HepG2 (cell line): ENCODE measurements around the gene PDE4D. TPM values are rescaled to one million over a fixed set of nuclear protein-coding genes. Genes with fewer than 3 reads are reported as not detected.

ENCODE experiments used
- ATAC-seq: fragments of 200-7000 bp; cut with Tn5 transposase; 3 replicates; pipeline ENCODE4 v1.9.1; 2020; ENCODE audit warnings: mild to moderate bottlenecking, moderate library complexity
- BruUV-seq: library from RNA; stranded (reverse); fragments of 400-500 nt; replicated peaks from 2 replicates; lab custom pipeline; 2021; lab: Mats Ljungman, UMichigan
- CTCF ChIA-PET: fragments of 300-600 bp; formaldehyde crosslinking; extraction: SDS; loops from one replicate; lab custom pipeline; 2021; ENCODE audit warnings: low total read pairs, inconsistent platforms, low intra/inter-chr PET ratio; lab: Yijun Ruan, JAX
- POLR2A ChIA-PET: fragments of 350-600 bp; sonication (Branson Sonifier 250); formaldehyde crosslinking; loops from one replicate; lab custom pipeline; 2020; ENCODE audit warnings: antibody characterized with exemption, inconsistent platforms; lab: Yijun Ruan, JAX
- DNase-seq: peaks from one replicate; pipeline ENCODE4 v3.0.0-alpha.2; 2015; ENCODE audit warnings: low spot score
- FAIRE-seq: peaks from 3 replicates; lab custom pipeline; 2011; peaks lifted over from hg19 to GRCh38; lab: Jason Lieb, UNC
- H2AFZ ChIP-seq: one replicate; pipeline ENCODE4 v1.6.1; 2011; ENCODE audit warnings: low read length, inconsistent platforms
- H3K27ac ChIP-seq: fragments of 300-600 bp; 3 replicates; pipeline ENCODE4 v1.8.0; 2011; ENCODE audit warnings: mixed run types, mild to moderate bottlenecking, mixed read lengths, low read length, inconsistent platforms; ENCODE audit not compliant: insufficient read depth; ENCODE audit errors: extremely low read length
- H3K27me3 ChIP-seq, 2 experiments: fragments of 200-600 bp in 1 of 2; 2 replicates in 1 of 2; 3 replicates in 1 of 2; pipeline versions ENCODE4 v1.6.0 to v1.8.0; 2011; ENCODE audit warnings: low read length in 2 of 2, mild to moderate bottlenecking in 2 of 2, moderate library complexity in 2 of 2, inconsistent platforms in 1 of 2; ENCODE audit not compliant: insufficient read depth in 2 of 2, control insufficient read depth in 1 of 2
- H3K36me3 ChIP-seq, 2 experiments: fragments of 200-600 bp in 1 of 2; replicated peaks in 1 of 2; 2 replicates in 1 of 2; 3 replicates in 1 of 2; pipeline versions ENCODE4 v1.5.1 to v1.8.0; 2011; ENCODE audit warnings: low read length in 2 of 2, inconsistent platforms in 1 of 2; ENCODE audit not compliant: insufficient read depth in 2 of 2, control insufficient read depth in 1 of 2
- H3K4me1 ChIP-seq: 2 replicates; pipeline ENCODE4 v1.5.1; 2012; ENCODE audit warnings: low read length, inconsistent platforms; ENCODE audit not compliant: insufficient read depth
- H3K4me2 ChIP-seq: 2 replicates; pipeline ENCODE4 v1.6.0; 2011; ENCODE audit warnings: low read depth, low read length, inconsistent platforms
- H3K4me3 ChIP-seq, 3 experiments: fragments of 200-600 bp in 1 of 3; sonication (generic), shearing (Covaris generic) in 1 of 3; replicated peaks in 1 of 3; 2 replicates each; pipeline ENCODE4 v1.5.1; 2011 to 2016; ENCODE audit warnings: low read length in 3 of 3, inconsistent platforms in 2 of 3, low read depth in 2 of 3, mild to moderate bottlenecking in 2 of 3, control low read depth in 1 of 3, mixed read lengths in 1 of 3; ENCODE audit not compliant: insufficient read depth in 1 of 3
- H3K79me2 ChIP-seq: one replicate; pipeline ENCODE4 v1.6.1; 2011; ENCODE audit warnings: low read length, inconsistent platforms; ENCODE audit not compliant: insufficient read depth
- H3K9ac ChIP-seq: 2 replicates; pipeline ENCODE4 v1.6.0; 2011; ENCODE audit warnings: mild to moderate bottlenecking, low read depth, low read length, inconsistent platforms; ENCODE audit not compliant: insufficient read depth
- H3K9me3 ChIP-seq: 2 replicates; pipeline ENCODE4 v1.5.1; 2012; ENCODE audit warnings: mild to moderate bottlenecking, low read length
- H4K20me1 ChIP-seq: 2 replicates; pipeline ENCODE4 v1.6.0; 2011; ENCODE audit warnings: inconsistent platforms, mild to moderate bottlenecking, low read length, moderate library complexity; ENCODE audit not compliant: insufficient read depth
- HOXA5 ChIP-seq: sonication (generic); formaldehyde crosslinking; IDR thresholded peaks from 2 replicates; pipeline ENCODE4 v1.4.0; 2020; ENCODE audit warnings: missing genetic modification reagents
- MAZ ChIP-seq, 2 experiments: sonication (generic) in 1 of 2; formaldehyde crosslinking in 1 of 2; IDR thresholded peaks; 2 replicates each; pipeline versions ENCODE4 v1.5.0 to v1.6.1; 2012 to 2020; ENCODE audit warnings: low read depth in 2 of 2, mild to moderate bottlenecking in 2 of 2, borderline replicate concordance in 1 of 2, improper control_type of control experiment in 1 of 2, low read length in 1 of 2, missing genetic modification reagents in 1 of 2, moderate library complexity in 1 of 2
- NCOA1 ChIP-seq: sonication (generic); formaldehyde crosslinking; IDR thresholded peaks from 2 replicates; pipeline ENCODE4 v1.9.0; 2021; ENCODE audit warnings: missing genetic modification reagents
- RBM39 ChIP-seq: fragments of 200-400 bp; formaldehyde crosslinking; IDR thresholded peaks from one replicate; pipeline ENCODE4 v1.6.1; 2018; ENCODE audit warnings: antibody characterized with exemption, mild to moderate bottlenecking, low read depth, low read length; ENCODE audit not compliant: poor library complexity, severe bottlenecking
- ZNF777 ChIP-seq: sonication (generic); formaldehyde crosslinking; IDR thresholded peaks from 2 replicates; pipeline ENCODE4 v1.4.0; 2020; ENCODE audit warnings: missing genetic modification reagents
- WGBS: methylation state at CpG from one replicate; pipeline ENCODE4 v1.1.6; 2017; ENCODE audit warnings: low lambda C conversion rate; 5-methylcytosine and 5-hydroxymethylcytosine counted together
- in situ Hi-C: cut with HindIII; loops from 2 replicates; pipeline ENCODE4 v1.10.0; 2017; ENCODE audit warnings: low pct_unique_long_range_greater_than_20kb; ENCODE audit not compliant: extremely low pct_ligation_motif_present
- intact Hi-C: fragments of 100-400 bp; cut with micrococcal nuclease; formaldehyde crosslinking; loops from one replicate; pipeline ENCODE4 v1.10.0; 2022; ENCODE audit not compliant: unreplicated experiment
- polyA plus RNA-seq, 8 experiments: library from polyadenylated mRNA; depleted of rRNA in 3 of 8; stranded (reverse) in 7 of 8; unstranded in 1 of 8; fragments of >200 nt; fragmentation: Illumina TruSeq in 4 of 8; extraction: Trizol in 4 of 8; gene quantifications; 2 replicates each; pipeline versions ENCODE4 v1.2.1 to v1.2.3, GENCODE V29; 2011 to 2016; ENCODE audit warnings: low read depth in 4 of 8, missing spikeins in 1 of 8, mixed read lengths in 1 of 8; ENCODE audit not compliant: insufficient read depth in 1 of 8
- total RNA-seq, 5 experiments: library from RNA; depleted of rRNA; stranded (reverse); fragments of >200 nt; fragmentation: Illumina TruSeq; extraction: Trizol; gene quantifications; 2 replicates each; pipeline ENCODE4 v1.2.3, GENCODE V29; 2016; ENCODE audit warnings: low read depth in 1 of 5
- TF ChIP-seq, protein P1 (sequence below): sonication (generic); formaldehyde crosslinking; IDR thresholded peaks from 2 replicates; pipeline ENCODE4 v1.5.0; 2020; ENCODE audit warnings: mild to moderate bottlenecking, missing genetic modification reagents, borderline replicate concordance

PDE4D gene
- total and polyA plus RNA-seq, 2 of the 13 experiments (the other 11 are each of a cell fraction or from before 2014, with no cell fraction given): 7.0 to 12.2 TPM

DNA sequence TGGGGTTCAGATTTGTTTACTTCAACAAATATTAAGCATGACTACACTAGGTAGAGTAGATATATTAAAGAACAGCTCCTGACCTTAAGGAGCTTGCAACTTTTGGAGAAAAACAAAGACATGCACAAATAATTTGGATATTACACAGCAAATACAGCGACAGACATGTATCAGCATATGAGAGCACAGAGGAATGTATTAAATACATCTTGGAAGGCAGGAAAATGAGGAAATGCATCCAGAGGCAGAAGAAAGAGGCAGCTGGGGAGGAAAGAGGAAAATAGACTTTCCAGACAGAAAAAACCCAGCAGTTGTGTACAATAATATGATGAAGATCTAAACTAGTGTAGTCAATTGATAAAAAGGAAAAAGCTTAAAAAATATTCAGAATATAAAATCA, 392.2 kb downstream of the PDE4D start:
- no peaks in the 10 kb centered on the region for H3K79me2 ChIP-seq
- CTCF ChIA-PET: no interaction called here
- POLR2A ChIA-PET: no interaction called here
- TF ChIP-seq HOXA5 (no peak), ZNF777 (CRISPR knock-in tag) (no peak), MAZ (IDR thresholded peaks at IDR 0.05; ENCODE audit: borderline replicate concordance, low read depth, low read length) (no peak), MAZ (CRISPR knock-in tag; IDR thresholded peaks at IDR 0.05; ENCODE audit: low read depth) (no peak), RBM39 (no peak), NCOA1 (CRISPR knock-in tag) (no peak)
- TF ChIP-seq, protein P1, sequence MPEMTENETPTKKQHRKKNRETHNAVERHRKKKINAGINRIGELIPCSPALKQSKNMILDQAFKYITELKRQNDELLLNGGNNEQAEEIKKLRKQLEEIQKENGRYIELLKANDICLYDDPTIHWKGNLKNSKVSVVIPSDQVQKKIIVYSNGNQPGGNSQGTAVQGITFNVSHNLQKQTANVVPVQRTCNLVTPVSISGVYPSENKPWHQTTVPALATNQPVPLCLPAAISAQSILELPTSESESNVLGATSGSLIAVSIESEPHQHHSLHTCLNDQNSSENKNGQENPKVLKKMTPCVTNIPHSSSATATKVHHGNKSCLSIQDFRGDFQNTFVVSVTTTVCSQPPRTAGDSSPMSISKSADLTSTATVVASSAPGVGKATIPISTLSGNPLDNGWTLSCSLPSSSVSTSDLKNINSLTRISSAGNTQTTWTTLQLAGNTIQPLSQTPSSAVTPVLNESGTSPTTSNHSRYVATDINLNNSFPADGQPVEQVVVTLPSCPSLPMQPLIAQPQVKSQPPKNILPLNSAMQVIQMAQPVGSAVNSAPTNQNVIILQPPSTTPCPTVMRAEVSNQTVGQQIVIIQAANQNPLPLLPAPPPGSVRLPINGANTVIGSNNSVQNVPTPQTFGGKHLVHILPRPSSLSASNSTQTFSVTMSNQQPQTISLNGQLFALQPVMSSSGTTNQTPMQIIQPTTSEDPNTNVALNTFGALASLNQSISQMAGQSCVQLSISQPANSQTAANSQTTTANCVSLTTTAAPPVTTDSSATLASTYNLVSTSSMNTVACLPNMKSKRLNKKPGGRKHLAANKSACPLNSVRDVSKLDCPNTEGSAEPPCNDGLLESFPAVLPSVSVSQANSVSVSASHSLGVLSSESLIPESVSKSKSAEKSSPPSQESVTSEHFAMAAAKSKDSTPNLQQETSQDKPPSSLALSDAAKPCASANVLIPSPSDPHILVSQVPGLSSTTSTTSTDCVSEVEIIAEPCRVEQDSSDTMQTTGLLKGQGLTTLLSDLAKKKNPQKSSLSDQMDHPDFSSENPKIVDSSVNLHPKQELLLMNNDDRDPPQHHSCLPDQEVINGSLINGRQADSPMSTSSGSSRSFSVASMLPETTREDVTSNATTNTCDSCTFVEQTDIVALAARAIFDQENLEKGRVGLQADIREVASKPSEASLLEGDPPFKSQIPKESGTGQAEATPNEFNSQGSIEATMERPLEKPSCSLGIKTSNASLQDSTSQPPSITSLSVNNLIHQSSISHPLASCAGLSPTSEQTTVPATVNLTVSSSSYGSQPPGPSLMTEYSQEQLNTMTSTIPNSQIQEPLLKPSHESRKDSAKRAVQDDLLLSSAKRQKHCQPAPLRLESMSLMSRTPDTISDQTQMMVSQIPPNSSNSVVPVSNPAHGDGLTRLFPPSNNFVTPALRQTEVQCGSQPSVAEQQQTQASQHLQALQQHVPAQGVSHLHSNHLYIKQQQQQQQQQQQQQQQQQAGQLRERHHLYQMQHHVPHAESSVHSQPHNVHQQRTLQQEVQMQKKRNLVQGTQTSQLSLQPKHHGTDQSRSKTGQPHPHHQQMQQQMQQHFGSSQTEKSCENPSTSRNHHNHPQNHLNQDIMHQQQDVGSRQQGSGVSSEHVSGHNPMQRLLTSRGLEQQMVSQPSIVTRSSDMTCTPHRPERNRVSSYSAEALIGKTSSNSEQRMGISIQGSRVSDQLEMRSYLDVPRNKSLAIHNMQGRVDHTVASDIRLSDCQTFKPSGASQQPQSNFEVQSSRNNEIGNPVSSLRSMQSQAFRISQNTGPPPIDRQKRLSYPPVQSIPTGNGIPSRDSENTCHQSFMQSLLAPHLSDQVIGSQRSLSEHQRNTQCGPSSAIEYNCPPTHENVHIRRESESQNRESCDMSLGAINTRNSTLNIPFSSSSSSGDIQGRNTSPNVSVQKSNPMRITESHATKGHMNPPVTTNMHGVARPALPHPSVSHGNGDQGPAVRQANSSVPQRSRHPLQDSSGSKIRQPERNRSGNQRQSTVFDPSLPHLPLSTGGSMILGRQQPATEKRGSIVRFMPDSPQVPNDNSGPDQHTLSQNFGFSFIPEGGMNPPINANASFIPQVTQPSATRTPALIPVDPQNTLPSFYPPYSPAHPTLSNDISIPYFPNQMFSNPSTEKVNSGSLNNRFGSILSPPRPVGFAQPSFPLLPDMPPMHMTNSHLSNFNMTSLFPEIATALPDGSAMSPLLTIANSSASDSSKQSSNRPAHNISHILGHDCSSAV (CRISPR knock-in tag): no peak
- H3K27ac ChIP-seq: no peak overlapping the region
- ATAC-seq (no peak), DNase-seq (no peak), FAIRE-seq (no peak)
- BruUV-seq: no TSS peak
- no peaks in the 10 kb centered on the region for H3K36me3 ChIP-seq
- no peak overlapping the region for H2AFZ ChIP-seq
- H3K4me1 ChIP-seq: no peaks in the 10 kb centered on the region
- no peak overlapping the region for H3K9ac ChIP-seq
- no peaks in the 10 kb centered on the region for H4K20me1 ChIP-seq
- no peaks in the 10 kb centered on the region for H3K9me3 ChIP-seq
- intact Hi-C loops (no loop called here), in situ Hi-C loops (loop anchor here (25.0 kb wide), 1 partner anchor 161 kb away; no protein-coding TSS in a partner anchor)
- no peaks in the 10 kb centered on the region for H3K27me3 ChIP-seq
- H3K4me3 ChIP-seq: no peak overlapping the region
- no peak overlapping the region for H3K4me2 ChIP-seq
- 94% methylated on average over 1 of the region's 1 CpG for WGBS
